ENCODE data around the gene CYP2W1.

The CYP2W1 gene

DNA sequence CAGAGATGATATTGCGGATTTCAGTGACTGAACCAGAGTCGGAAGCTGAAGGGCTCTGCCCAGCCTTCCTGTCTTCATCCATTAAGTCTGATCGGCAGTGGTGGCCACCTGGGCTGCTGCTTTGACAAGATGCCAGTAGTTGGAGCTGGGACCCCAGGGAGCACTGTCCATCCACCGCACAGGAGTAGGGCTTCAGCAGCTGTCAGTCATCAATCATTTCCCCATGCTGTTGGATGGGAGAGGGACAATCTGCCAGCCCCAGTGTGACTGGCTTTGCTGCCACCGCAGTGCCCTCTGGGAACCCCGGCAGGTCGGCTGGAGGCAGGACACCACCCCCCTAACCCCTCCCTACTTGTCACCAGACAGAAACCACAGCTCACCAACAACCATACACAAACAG is 38.4 kb downstream of the CYP2W1 start:
- DNase-seq (ENCODE audit: low read depth) = no peak

GRCh38 chr7:1021931-1022330 is 39.0 kb downstream of the CYP2W1 start:
- DNase-seq (ENCODE audit: low read depth) = no peak
- H3K4me3 ChIP-seq (ENCODE audit: low read depth, low read length) = no peak overlapping the region
- no peak for TF ChIP-seq CTCF (IDR thresholded peaks at IDR 0.05; ENCODE audit: control insufficient read depth, extremely low read depth, insufficient read depth)

More for the DNA sequence above, 38.4 kb downstream of the CYP2W1 start:
- H3K4me3 ChIP-seq (ENCODE audit: low read depth, low read length) = no peak overlapping the region
- TF ChIP-seq CTCF (IDR thresholded peaks at IDR 0.05; ENCODE audit: control insufficient read depth, extremely low read depth, insufficient read depth) = no peak

GRCh38 chr7:1022356-1022755 is 39.4 kb downstream of the CYP2W1 start:
- DNase-seq (ENCODE audit: low read depth) = no peak
- no peak for TF ChIP-seq CTCF (IDR thresholded peaks at IDR 0.05; ENCODE audit: control insufficient read depth, extremely low read depth, insufficient read depth)
- H3K4me3 ChIP-seq (ENCODE audit: low read depth, low read length) = no peak overlapping the region

DNA sequence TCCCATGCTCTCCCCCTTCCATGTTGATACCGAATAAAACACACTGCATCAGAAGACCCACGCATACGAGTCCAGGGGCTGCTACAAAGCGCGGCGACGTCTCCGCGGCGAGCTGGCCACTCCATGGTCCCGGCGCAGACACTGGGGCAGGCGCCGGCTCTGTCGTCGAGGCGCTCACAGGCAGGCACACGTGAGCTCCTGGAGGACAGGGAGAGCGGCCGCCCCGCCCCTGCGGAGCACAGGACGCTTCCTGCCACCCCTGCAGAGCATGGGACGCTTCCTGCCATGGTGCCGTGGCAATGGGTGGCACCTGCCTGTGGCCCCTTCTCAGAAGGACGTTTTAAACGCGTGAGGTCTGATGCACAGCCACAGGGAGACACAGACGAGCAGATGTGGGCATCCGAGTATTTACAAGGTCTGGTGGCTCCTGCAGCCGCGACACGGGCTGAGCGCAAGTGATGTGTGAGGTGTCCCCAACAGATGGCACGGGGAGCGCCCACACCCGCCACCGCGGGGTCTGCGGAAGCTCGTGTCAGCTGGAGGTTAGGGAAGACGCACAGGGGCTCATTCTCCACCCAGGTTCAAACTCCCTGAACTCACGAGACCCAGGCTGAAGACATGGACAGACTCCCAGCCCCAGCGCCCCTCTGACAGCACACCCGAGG is 40.0 kb downstream of the CYP2W1 start:
- no peak overlapping the region for H3K4me3 ChIP-seq (ENCODE audit: low read depth, low read length)
- no peak for TF ChIP-seq CTCF (IDR thresholded peaks at IDR 0.05; ENCODE audit: control insufficient read depth, extremely low read depth, insufficient read depth)

DNA sequence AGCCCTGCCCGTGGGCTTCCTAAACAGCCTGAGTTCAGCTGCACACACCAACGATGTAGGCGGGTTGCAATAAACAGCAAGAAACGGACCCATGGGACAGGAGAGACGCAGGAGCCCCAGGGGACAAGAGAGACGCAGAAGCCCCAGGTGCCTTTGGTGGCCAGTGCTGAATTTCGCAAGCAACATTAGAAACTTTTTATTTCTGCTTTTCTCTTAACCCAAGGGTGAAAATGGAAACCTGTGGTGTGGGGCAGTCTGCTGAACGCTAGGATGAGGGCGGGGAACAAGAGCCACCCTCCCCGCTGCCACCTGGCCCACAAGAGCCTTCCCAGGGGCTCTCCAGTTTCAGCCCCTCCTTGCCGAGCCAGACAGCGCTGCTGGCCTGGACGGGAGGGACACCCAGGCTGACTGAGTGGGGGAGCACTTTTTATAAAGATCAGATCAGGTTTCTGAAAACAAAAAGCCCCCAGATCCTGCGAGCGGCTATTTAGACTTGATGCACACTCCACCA is 41.4 kb downstream of the CYP2W1 start:
- H3K4me3 ChIP-seq (ENCODE audit: low read depth, low read length) = no peak overlapping the region

More for the DNA sequence above, 40.0 kb downstream of the CYP2W1 start:
- no peak for DNase-seq (ENCODE audit: low read depth)

GRCh38 chr7:1024876-1025742 is 42.1 kb downstream of the CYP2W1 start:
- no peak for DNase-seq (ENCODE audit: low read depth)
- no peak for TF ChIP-seq CTCF (IDR thresholded peaks at IDR 0.05; ENCODE audit: control insufficient read depth, extremely low read depth, insufficient read depth)
- no peak overlapping the region for H3K4me3 ChIP-seq (ENCODE audit: low read depth, low read length)

More for the DNA sequence above, 41.4 kb downstream of the CYP2W1 start:
- no peak for TF ChIP-seq CTCF (IDR thresholded peaks at IDR 0.05; ENCODE audit: control insufficient read depth, extremely low read depth, insufficient read depth)
- no peak for DNase-seq (ENCODE audit: low read depth)

Data from LNCaP clone FGC (cell line).